CD4-positive, alpha-beta T cell (primary cell): ENCODE measurements around the gene DAAM1. TPM values are rescaled to one million over a fixed set of nuclear protein-coding genes. Genes with fewer than 3 reads are reported as not detected.

Source experiments
- ATAC-seq: fragments of 200-7000 bp; cut with Tn5 transposase; one replicate; pipeline ENCODE4 v1.10.0; 2022; ENCODE audit warnings: mild to moderate bottlenecking; ENCODE audit not compliant: poor library complexity
- CTCF ChIA-PET: fragments of 350-600 bp; sonication (Branson Sonifier 250); formaldehyde crosslinking; loops from one replicate; lab custom pipeline; 2021; ENCODE audit warnings: antibody characterized with exemption, inconsistent platforms; lab: Charles Lee
- POLR2A ChIA-PET: fragments of 350-600 bp; sonication (Branson Sonifier 250); formaldehyde crosslinking; loops from one replicate; lab custom pipeline; 2021; ENCODE audit warnings: antibody characterized with exemption, inconsistent platforms; lab: Charles Lee
- DNase-seq, 14 experiments: peaks; one replicate each; pipeline ENCODE4 v3.0.0-alpha.2; 2013 to 2020; ENCODE audit warnings: mixed read lengths in 2 of 14
- H3K27ac ChIP-seq, 2 donors: one replicate each; pipeline versions ENCODE4 v1.5.1 to v1.7.0; 2013; ENCODE audit warnings: low read length in 2 of 2, low read depth in 1 of 2, mild to moderate bottlenecking in 1 of 2
- H3K27me3 ChIP-seq, 2 experiments: 1 replicate in 1 of 2; 2 replicates in 1 of 2; pipeline versions ENCODE4 v1.6.1 to v1.7.0; 2013; ENCODE audit warnings: low read length in 2 of 2, control low read depth in 1 of 2, mild to moderate bottlenecking in 1 of 2, moderate library complexity in 1 of 2; ENCODE audit not compliant: insufficient read depth in 2 of 2, control insufficient read depth in 1 of 2
- H3K36me3 ChIP-seq: one replicate; pipeline ENCODE4 v1.6.1; 2013; ENCODE audit warnings: low read length, control low read depth; ENCODE audit not compliant: insufficient read depth
- H3K4me1 ChIP-seq: one replicate; pipeline ENCODE4 v1.6.1; 2013; ENCODE audit warnings: low read length, control low read depth; ENCODE audit not compliant: insufficient read depth
- H3K4me3 ChIP-seq: one replicate; pipeline ENCODE4 v1.5.1; 2013; ENCODE audit warnings: mild to moderate bottlenecking, low read length, moderate library complexity
- H3K9me3 ChIP-seq, 2 experiments: 1 replicate in 1 of 2; 2 replicates in 1 of 2; pipeline versions ENCODE4 v1.6.1 to v1.7.0; 2013; ENCODE audit warnings: low read length in 2 of 2, mild to moderate bottlenecking in 2 of 2, control low read depth in 1 of 2, moderate library complexity in 1 of 2; ENCODE audit not compliant: control insufficient read depth in 1 of 2, insufficient read depth in 1 of 2
- H3K27ac Mint-ChIP-seq: one replicate; pipeline ENCODE4 v1.8.0; 2020; ENCODE audit warnings: mixed read lengths
- H3K27me3 Mint-ChIP-seq: one replicate; pipeline ENCODE4 v1.8.0; 2021; ENCODE audit warnings: mixed read lengths
- H3K36me3 Mint-ChIP-seq: one replicate; pipeline ENCODE4 v1.8.0; 2021; ENCODE audit warnings: low read depth, mixed read lengths
- H3K4me1 Mint-ChIP-seq: one replicate; pipeline ENCODE4 v1.8.0; 2021; ENCODE audit warnings: low read depth, mixed read lengths
- H3K4me3 Mint-ChIP-seq: one replicate; pipeline ENCODE4 v1.8.0; 2020; ENCODE audit warnings: mild to moderate bottlenecking, mixed read lengths
- H3K9me3 Mint-ChIP-seq: one replicate; pipeline ENCODE4 v1.8.0; 2020; ENCODE audit warnings: mixed read lengths
- intact Hi-C, 2 experiments: fragments of 100-400 bp; cut with DNase I in 1 of 2; cut with micrococcal nuclease in 1 of 2; formaldehyde crosslinking; loops; one replicate each; pipeline versions ENCODE4 v1.15.1 to v1.9.0; 2023 to 2025; cut with DNase I, micrococcal nuclease
- total RNA-seq, 174 experiments: library from RNA in 2 of 174; stranded (reverse) in 2 of 174; gene quantifications; one replicate each; pipeline ENCODE4 v1.2.3 and lab custom pipeline; 2021 to 2026
- TF ChIP-seq, protein P1 (sequence below): fragments of 200-600 bp; IDR thresholded peaks from one replicate; pipeline ENCODE4 v1.8.0; 2022; ENCODE audit warnings: antibody characterized with exemption, mild to moderate bottlenecking

The DAAM1 gene
- total RNA-seq, 2 experiments from 2014 or later = 7.4 to 8.8 TPM

GRCh38 chr14:59261334-59261733, 72.9 kb downstream of the DAAM1 start:
- H3K27ac Mint-ChIP-seq = no peak overlapping the region
- no peak for DNase-seq
- intact Hi-C loops = no loop called here
- H3K36me3 ChIP-seq = peaks cover 13% of the 10 kb centered on the region
- no peak overlapping the region for H3K4me3 ChIP-seq
- no peaks in the 10 kb centered on the region for H3K27me3 Mint-ChIP-seq
- H3K4me3 Mint-ChIP-seq = no peak overlapping the region
- no peaks in the 10 kb centered on the region for H3K9me3 Mint-ChIP-seq
- TF ChIP-seq, protein P1, sequence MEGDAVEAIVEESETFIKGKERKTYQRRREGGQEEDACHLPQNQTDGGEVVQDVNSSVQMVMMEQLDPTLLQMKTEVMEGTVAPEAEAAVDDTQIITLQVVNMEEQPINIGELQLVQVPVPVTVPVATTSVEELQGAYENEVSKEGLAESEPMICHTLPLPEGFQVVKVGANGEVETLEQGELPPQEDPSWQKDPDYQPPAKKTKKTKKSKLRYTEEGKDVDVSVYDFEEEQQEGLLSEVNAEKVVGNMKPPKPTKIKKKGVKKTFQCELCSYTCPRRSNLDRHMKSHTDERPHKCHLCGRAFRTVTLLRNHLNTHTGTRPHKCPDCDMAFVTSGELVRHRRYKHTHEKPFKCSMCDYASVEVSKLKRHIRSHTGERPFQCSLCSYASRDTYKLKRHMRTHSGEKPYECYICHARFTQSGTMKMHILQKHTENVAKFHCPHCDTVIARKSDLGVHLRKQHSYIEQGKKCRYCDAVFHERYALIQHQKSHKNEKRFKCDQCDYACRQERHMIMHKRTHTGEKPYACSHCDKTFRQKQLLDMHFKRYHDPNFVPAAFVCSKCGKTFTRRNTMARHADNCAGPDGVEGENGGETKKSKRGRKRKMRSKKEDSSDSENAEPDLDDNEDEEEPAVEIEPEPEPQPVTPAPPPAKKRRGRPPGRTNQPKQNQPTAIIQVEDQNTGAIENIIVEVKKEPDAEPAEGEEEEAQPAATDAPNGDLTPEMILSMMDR = no peak
- no peaks in the 10 kb centered on the region for H3K4me1 ChIP-seq
- H3K36me3 Mint-ChIP-seq = peaks cover 37% of the 10 kb centered on the region
- no peak for ATAC-seq
- H3K27ac ChIP-seq = no peak overlapping the region
- POLR2A ChIA-PET = no interaction called here
- H3K9me3 ChIP-seq = no peaks in the 10 kb centered on the region
- CTCF ChIA-PET = no interaction called here
- no peaks in the 10 kb centered on the region for H3K4me1 Mint-ChIP-seq
- no peaks in the 10 kb centered on the region for H3K27me3 ChIP-seq

DNA sequence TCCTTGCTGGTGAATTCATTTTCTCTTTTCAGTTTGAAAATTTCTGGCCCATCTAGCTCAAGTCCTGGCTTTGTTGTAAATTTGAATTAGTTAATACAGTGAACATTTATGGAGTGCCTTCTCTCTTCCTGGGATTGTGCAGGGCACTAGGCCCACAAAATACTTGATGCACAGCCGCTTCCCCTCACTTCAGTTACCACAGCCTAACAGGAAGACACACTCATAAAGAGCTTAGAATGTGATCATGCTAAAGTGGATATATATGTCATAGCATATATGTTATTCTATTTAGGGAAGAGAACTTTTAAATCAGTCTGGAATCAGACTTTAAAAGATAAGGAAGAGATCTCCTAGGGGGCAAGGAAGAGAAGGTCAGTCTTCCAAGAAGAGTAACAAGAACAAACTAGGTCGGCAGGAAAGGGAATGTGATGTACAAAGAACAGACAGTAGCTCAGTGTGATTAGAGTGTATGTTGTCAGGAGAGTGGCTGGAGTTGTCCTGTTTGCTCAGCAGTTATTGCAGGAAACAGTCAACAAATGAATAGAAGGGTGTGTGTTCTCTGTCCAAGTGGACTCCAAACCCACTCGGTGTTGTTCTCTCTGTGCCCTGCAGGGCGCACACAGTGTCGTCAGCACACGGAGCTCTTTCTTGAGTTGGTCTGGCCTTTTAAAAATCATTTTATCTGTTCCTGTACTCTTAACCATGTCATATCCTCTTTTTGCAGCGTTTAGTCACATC, 74.4 kb downstream of the DAAM1 start:
- no peaks in the 10 kb centered on the region for H3K9me3 Mint-ChIP-seq
- no peak for ATAC-seq
- H3K36me3 Mint-ChIP-seq = peaks cover 51% of the 10 kb centered on the region
- H3K4me1 Mint-ChIP-seq = no peaks in the 10 kb centered on the region
- ChIA-PET POLR2A (no interaction called here), CTCF (no interaction called here)
- no peaks in the 10 kb centered on the region for H3K4me1 ChIP-seq
- H3K27ac Mint-ChIP-seq = no peak overlapping the region
- H3K9me3 ChIP-seq = no peaks in the 10 kb centered on the region
- TF ChIP-seq, protein P1 = no peak
- no peak overlapping the region for H3K4me3 Mint-ChIP-seq
- no peaks in the 10 kb centered on the region for H3K27me3 ChIP-seq
- intact Hi-C loops = no loop called here
- DNase-seq = no peak
- H3K4me3 ChIP-seq = no peak overlapping the region
- H3K36me3 ChIP-seq = peaks cover 13% of the 10 kb centered on the region
- no peak overlapping the region for H3K27ac ChIP-seq
- no peaks in the 10 kb centered on the region for H3K27me3 Mint-ChIP-seq

DNA sequence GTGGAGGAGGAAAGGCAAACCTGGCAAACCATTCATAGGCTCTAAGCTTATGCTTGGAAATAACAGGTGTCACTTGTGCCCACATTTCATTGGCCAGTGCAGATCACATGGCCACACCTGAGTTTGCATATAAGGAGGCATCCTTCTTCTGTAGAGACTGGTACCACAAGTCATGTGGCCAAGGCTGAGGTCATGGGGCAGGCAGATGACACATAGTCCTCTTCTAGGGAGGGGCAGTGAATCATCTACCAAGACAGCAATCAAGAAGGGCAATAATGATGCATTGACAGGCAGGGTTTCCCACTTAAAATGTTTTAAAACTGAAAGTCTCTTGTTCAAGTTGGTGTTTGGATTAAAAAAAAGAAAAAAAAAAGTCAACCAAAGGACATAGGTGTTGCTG, 77.3 kb downstream of the DAAM1 start:
- H3K36me3 Mint-ChIP-seq = peaks cover 70% of the 10 kb centered on the region
- Histone ChIP-seq H3K9me3 (no peaks in the 10 kb centered on the region), H3K36me3 (peaks cover 13% of the 10 kb centered on the region), H3K4me3 (no peak overlapping the region), H3K4me1 (no peaks in the 10 kb centered on the region), H3K27ac (no peak overlapping the region), H3K27me3 (no peaks in the 10 kb centered on the region)
- H3K27me3 Mint-ChIP-seq = no peaks in the 10 kb centered on the region
- H3K4me3 Mint-ChIP-seq = no peak overlapping the region
- DNase-seq (peak in 3 of 14 experiments; percentile 7 to 20 (median 18)), ATAC-seq (no peak)
- ChIA-PET CTCF (no interaction called here), POLR2A (no interaction called here)
- H3K4me1 Mint-ChIP-seq = no peaks in the 10 kb centered on the region
- TF ChIP-seq, protein P1 = no peak
- no peaks in the 10 kb centered on the region for H3K9me3 Mint-ChIP-seq
- intact Hi-C loops = no loop called here
- no peak overlapping the region for H3K27ac Mint-ChIP-seq
